A549 treated with Mapracorat at 1 μM for 4 hours (cell line): Measurements from ENCODE around the gene EPB41L4A. TPM values are rescaled to one million over a fixed set of nuclear protein-coding genes. Genes with fewer than 3 reads are reported as not detected.

Experiments used
- total RNA-seq: library from RNA; stranded (reverse); fragments of 200-300 nt; extraction: Qiagen RNA extraction; gene quantifications from 5 replicates; pipeline ENCODE4 v1.2.3, GENCODE V29; 2022

Gene EPB41L4A, protein sequence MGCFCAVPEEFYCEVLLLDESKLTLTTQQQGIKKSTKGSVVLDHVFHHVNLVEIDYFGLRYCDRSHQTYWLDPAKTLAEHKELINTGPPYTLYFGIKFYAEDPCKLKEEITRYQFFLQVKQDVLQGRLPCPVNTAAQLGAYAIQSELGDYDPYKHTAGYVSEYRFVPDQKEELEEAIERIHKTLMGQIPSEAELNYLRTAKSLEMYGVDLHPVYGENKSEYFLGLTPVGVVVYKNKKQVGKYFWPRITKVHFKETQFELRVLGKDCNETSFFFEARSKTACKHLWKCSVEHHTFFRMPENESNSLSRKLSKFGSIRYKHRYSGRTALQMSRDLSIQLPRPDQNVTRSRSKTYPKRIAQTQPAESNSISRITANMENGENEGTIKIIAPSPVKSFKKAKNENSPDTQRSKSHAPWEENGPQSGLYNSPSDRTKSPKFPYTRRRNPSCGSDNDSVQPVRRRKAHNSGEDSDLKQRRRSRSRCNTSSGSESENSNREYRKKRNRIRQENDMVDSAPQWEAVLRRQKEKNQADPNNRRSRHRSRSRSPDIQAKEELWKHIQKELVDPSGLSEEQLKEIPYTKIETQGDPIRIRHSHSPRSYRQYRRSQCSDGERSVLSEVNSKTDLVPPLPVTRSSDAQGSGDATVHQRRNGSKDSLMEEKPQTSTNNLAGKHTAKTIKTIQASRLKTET
- 2.3 to 3.4 TPM (median 2.9 TPM) in 5 replicates for total RNA-seq

DNA sequence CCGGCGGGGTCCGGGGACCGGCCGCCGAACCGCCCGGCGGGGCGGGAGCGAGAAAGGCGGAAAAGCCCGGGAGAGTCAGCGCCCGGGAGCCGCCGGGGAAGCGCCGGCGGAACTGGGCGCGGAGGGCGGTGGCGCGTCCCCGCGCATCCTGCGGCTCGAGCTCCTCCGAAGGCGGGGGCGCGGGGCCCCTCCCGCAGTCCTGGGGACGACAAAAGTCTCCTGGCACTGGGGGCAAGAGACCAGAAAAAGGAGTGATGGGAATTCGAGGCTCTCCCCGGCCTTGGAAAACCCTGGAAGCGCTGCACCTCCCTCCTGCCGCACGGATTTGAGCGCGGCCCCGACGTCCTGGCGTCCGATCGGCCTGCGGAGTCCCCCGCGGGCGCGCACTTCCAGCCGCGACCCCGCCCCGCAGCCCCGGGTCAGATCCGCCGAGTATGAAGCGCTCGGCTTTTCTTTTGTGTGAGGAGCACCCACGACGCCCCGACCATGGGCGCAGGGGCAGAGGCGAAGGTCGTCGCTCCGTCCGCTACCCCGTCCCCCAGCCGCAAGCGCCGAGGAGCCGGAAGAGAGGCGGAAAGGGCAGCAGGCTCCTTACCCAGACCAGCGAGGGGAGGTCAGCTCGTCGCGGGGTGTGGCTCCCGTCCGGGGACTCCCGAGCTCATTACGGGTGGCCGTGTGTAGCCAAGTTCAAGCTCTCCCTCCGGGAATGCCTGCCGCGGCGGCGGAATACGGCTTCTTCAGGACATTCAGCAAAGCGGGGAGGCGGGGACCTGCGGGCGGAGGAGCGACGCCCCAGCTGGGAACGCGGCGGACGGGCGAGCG, at the start of gene EPB41L4A:
Gene EPB41L4A (minus strand): TSS at position 114 of the 822 bp plus-strand sequence. CDS start 238 bp downstream, outside the sequence.

